ENCODE results near the gene FNDC1.

- TF ChIP-seq CTCF (IDR thresholded peaks at IDR 0.05; ENCODE audit: low read length) (no peak), EZH2 (IDR thresholded peaks at IDR 0.05; ENCODE audit: borderline replicate concordance, low read length) (no peak)
These were observed 148.2 kb downstream of the FNDC1 start for GRCh38 chr6:159317430-159317829.
